Raji (cell line): ENCODE data around the gene TSPAN19.

Experiments
- POLR2A ChIP-seq: IDR thresholded peaks from 2 replicates; pipeline ENCODE4 v1.6.1; 2011; ENCODE audit warnings: low read depth, low read length, control low read depth; ENCODE audit not compliant: insufficient read depth

TSPAN19 gene

DNA sequence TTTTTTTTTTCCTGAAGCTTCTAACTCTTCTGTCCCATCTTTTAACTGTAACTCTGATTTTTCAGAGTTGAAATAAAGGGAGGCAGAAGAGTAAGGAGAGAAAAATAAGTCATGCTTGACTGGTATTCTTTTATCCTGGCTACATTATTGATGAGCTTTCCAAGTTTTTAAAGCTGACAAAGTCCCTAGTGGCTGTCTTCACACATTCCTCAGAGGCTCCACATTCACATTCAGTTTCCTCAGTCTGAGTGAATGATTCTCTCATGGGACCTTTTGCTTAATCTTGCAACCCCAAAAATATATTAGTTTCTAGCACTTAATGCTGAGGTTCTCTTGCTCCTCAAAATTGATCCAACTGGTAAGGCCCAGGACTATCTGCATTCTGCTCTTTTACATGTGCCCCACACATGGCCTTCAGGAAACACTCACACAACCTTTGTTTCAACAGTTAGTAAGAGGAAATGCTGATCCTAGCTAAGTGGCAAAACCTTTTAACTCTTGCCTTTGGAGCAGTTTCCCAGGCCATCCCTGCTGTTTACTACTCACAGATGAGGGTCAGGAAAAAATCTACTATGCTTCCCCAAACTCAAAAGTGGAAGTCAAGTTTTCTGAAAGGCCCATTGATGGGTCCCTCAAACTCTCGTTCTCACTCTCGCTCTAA lies 61.8 kb downstream of the TSPAN19 start:
- TF ChIP-seq POLR2A: no peak

DNA sequence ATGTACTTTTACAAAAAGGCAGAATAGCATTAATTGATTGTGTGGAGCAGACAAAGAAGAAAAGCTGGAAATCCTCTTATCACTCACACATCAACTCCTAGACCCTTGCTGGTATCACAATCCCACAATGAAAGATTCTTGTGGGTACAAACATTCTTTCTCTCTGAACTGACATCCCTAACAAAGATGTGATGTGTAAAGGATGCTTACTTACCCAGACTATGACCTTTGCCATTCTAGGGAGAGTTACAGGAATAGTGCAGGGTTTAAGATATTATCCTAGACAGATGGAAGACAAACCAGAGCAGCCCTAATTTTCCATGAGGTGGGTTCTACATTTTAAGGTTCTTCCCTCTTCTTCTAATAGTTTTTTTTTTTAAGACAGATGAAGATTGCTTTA lies 63.1 kb downstream of the TSPAN19 start:
- no peak for TF ChIP-seq POLR2A

DNA sequence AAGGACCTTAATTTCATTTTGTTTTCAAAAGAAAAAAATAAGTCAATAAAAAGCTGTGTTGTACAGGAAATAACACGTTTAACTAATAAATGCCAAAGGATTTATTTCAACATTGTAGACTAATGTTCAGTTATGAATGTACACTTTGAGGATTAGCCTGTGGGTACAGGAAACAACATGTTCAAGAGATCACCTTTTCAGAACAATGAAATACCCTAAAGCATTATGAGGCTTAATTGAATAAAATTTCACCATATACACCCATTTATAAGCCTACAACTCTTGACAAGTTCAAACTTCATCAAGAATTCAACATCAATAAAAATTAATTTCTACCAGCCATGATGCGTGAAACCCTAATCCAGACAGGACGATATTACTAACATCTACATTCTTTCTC lies 66.9 kb downstream of the TSPAN19 start:
- TF ChIP-seq POLR2A: no peak
